GM19240 (cell line): ENCODE measurements around the gene ALDH1A2.
"Not testable (repeated sequence)": the region's sequence is repeated elsewhere in the genome, so short reads cannot be mapped to it uniquely, and the experiment has no call there.

Experiments
- DNase-seq: peaks from one replicate; pipeline ENCODE4 v3.0.0; 2011; ENCODE audit warnings: low spot score; ENCODE audit not compliant: insufficient read length

ALDH1A2 gene

GRCh38 chr15:58065445-58066041 is at the start of gene ALDH1A2:
ALDH1A2 (minus strand) TSS chr15:58065711; CDS start chr15:58065650, 61 bp downstream.
- DNase-seq = no peak

GRCh38 chr15:58114812-58115211 is 49.3 kb upstream of the ALDH1A2 start:
- DNase-seq = no peak

DNA sequence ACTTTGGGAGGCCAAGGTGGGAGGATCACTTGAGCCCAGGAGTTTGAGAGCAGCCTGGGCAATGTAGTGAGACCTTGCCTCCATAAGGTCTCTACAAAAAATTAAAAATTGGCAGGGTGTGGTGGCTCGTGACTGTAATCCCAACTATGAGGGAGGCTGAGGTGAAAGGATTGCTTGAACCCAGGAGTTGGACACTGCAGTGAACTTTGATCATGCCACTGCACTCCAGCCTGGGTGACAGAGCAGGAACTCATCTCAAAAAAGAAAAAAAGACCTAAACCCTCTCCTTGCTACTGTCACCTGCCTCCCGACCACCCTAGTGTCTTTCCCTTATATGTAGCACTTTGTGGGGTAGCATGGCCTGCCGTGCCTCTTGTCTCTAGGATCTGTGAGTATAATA is 48.9 kb upstream of the ALDH1A2 start:
- no peak for DNase-seq

- not testable (repeated sequence) for DNase-seq
Measured at GRCh38 chr15:58113358-58113757, 47.8 kb upstream of the ALDH1A2 start.

DNA sequence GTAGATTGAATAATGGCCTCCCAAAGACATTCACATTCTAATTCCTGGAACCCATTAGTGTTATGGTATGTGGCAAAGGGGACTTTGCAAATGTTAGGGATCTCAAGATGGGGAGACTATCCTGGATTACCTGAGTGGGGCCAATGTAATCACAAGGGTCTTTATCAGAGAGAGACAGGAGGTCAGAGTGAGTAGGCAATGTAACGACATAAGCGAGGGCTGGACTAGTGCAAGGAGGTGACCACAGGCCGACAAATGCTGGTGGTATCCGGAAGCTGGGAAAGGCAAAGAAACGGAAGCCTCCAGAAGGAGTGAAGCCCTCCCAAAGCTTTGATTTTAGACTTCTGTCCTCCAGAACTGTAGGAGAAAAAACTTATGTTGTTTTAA is 46.2 kb upstream of the ALDH1A2 start:
- no peak for DNase-seq

- DNase-seq = no peak
Measured at GRCh38 chr15:58110999-58111717, 45.6 kb upstream of the ALDH1A2 start.

DNA sequence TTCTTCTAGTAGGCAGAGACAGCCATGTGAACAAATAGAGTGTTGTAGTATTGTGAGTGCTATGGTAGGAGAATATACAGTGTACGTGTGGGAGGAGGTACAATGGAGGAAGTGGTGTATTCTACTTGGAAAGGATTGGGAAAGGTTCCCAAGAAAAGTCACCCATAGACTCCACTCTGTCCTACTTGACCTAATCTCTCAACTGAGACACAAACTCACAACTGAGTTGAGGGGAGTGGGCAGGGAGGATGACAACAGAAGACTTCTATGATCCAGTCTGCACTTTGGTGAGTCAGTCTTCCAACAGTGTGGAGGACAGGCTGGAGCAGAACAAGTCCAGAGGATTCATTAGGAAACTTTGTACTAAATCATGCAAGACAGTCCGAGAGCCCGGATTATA is 43.9 kb upstream of the ALDH1A2 start:
- DNase-seq = no peak

DNA sequence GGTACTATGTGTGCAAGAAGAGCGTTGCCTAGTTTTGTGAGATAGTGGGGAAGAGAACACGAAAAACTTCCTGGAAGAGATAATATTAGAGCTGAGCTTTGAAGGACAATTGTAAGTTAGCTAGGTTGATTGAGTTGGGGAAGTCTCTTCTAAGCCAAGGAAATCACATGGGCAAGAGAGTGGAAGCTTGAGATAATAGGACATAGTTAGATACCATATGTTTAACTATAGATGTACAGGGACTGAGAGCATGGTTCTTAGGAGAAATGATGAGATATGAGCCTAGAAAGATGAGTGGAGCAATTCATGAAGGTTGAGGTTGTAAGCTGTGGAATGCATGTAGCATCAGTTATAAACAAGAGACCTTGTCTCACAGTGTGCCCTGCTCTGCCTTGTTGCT is 42.6 kb upstream of the ALDH1A2 start:
- no peak for DNase-seq

GRCh38 chr15:58103482-58103881 is 38.0 kb upstream of the ALDH1A2 start:
- DNase-seq = no peak

GRCh38 chr15:58096529-58097084 is 31.1 kb upstream of the ALDH1A2 start:
- no peak for DNase-seq

- DNase-seq = no peak
Measured at GRCh38 chr15:58095415-58095814, 29.9 kb upstream of the ALDH1A2 start.

- DNase-seq = no peak
Measured at GRCh38 chr15:58087871-58088270, 22.4 kb upstream of the ALDH1A2 start.

GRCh38 chr15:58086491-58086890 is 21.0 kb upstream of the ALDH1A2 start:
- no peak for DNase-seq

- DNase-seq = no peak
Measured at GRCh38 chr15:58083526-58083925, 18.0 kb upstream of the ALDH1A2 start.

- DNase-seq = no peak
Measured at GRCh38 chr15:58081891-58082290, 16.4 kb upstream of the ALDH1A2 start.

DNA sequence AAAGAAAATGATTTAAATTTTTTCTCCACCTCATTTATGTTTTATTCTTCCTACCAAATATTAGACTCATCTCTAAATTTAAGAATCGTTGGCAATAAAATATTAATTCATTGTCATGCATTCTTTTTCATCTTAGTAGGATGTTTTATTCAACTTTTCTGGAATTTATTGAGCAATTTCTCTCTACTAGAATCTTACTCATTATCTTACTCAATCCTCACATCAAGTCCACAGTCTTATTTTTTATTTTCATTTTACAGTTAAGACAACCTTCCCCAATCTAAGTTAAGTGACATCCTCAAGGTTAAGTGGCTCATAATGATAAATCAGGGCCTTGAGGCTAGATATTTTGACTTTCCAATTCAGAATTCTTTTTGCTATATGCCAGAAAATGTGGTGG is 15.9 kb upstream of the ALDH1A2 start:
- no peak for DNase-seq

DNA sequence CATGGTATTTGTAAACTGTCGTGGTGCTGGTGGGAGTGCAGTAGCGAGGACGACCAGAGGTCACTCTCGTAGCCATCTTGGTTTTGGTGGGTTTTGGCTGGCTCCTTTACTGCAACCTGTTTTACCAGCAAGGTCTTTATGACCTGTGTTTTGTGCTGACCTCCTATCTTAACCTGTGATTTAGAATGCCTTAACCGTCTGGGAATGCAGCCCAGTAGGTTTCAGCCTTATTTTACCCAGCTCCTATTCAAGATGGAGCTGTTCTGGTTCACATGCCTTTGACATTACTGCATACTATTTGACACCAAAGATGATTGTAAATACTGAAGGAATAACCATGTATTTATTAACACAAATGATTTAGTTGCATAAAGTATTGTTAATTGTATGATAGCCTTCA is 15.4 kb upstream of the ALDH1A2 start:
- not testable (repeated sequence) for DNase-seq

DNA sequence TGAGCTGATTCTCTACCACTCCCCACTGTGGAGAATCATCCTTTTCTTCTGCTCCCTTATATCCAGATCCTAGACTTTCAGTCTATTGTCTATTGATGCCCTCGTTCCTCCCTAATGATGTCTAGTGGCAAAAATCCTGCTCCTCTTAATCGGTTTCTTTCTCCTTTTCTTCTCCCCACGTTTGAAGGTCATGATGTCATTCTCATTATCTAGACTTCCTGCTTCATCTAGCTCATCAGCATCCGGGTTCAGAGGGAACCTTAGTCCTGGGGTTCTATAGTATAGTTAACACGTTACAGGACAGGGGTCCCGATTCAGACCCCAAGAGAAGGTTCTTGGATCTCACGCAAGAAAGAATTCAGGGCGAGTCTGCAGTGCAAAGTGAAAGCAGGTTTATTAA is 14.9 kb upstream of the ALDH1A2 start:
- DNase-seq = no peak

DNA sequence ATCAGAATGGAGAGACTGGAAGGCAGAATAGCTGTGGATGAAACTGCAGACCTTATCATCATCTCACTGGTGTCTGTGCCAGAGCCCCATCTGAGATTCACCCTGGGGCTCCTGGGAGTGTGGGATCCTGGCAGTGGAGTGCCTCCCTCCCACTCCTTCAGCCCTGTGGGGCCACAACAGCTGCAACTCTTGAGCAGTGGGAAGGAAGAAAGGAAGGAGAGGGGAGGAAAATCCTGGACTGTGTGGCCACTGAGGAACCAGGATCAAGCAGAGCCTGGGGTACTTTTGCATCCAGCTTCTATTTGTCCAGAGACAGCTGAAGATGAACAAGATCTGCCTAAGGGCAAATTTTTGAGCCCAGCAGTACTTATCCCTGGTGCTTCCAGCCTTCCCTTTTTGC is 13.1 kb upstream of the ALDH1A2 start:
- no peak for DNase-seq

- no peak for DNase-seq
Measured at GRCh38 chr15:58077427-58077826, 11.9 kb upstream of the ALDH1A2 start.

GRCh38 chr15:58074452-58074851 is 8.9 kb upstream of the ALDH1A2 start:
- DNase-seq = no peak

DNA sequence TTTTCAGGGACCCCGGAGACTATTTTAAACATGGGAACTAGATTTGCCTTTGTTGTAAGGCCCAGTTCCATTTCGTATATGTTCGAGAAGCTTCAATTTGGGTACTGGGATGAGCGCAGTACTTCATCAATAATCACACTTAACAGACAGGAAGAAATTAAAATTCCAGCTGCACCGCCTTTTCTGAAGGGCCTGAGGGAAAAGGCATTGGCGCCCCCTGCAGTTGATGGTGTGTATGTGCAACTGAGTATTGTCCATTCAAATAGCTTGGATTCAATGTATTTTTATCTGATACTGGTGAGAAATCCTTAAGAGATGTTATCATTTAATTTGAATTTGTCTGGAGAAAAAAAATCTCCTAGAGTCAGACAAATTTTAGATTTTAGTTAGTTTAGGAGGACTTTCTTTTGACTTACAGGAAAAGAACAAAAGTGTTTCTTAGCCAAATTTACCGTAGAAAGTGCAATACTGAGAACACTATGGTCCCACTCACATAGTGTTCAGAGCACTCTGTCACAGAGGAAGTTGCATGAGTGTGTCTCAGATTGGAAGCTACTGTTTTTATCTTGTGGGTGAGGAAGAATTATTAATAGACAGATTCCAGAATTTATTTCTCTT is 5.4 kb upstream of the ALDH1A2 start:
- no peak for DNase-seq

DNA sequence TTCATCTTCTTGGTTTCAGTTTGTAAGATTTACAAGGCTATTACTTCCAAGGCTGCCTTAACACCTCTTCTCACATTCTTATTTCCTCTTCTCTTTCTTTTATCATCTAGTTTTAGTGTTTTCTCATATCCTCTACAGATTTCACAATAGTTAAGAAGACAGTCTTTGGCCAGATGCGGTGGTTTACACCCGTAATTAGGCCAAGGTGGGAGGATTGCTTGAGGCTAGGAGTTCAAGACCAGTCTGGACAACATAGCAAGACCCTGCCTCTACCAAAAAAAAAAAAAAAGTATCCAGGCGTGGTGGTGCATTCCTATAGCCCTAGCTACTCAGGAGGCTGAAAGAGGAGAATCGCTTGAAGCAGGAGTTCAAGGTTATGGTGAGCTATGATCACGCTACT is 3.5 kb upstream of the ALDH1A2 start:
- no peak for DNase-seq
